Ishikawa (cell line): Measurements from ENCODE around the gene STAMBPL1.

Source experiments
- CEBPB ChIP-seq: IDR thresholded peaks from 2 replicates; pipeline ENCODE4 v1.6.1; 2012
- CREB1 ChIP-seq: IDR thresholded peaks from 2 replicates; pipeline ENCODE4 v1.6.1; 2012; ENCODE audit warnings: low read depth
- EGR1 ChIP-seq: IDR thresholded peaks from 2 replicates; pipeline ENCODE4 v1.6.1; 2012
- EP300 ChIP-seq: IDR thresholded peaks from 2 replicates; pipeline ENCODE4 v1.6.1; 2012; ENCODE audit warnings: borderline replicate concordance
- FOXM1 ChIP-seq: IDR thresholded peaks from 2 replicates; pipeline ENCODE4 v1.6.1; 2012; ENCODE audit warnings: low read depth, borderline replicate concordance
- NFIC ChIP-seq: IDR thresholded peaks from 2 replicates; pipeline ENCODE4 v1.6.1; 2012
- RAD21 ChIP-seq: IDR thresholded peaks from 2 replicates; pipeline ENCODE4 v1.6.1; 2012; ENCODE audit warnings: low read depth
- TAF1 ChIP-seq: IDR thresholded peaks from 2 replicates; pipeline ENCODE4 v1.6.1; 2012; ENCODE audit warnings: low read depth, mild to moderate bottlenecking
- TCF12 ChIP-seq: IDR thresholded peaks from 2 replicates; pipeline ENCODE4 v1.6.1; 2012; ENCODE audit warnings: low read depth
- TEAD4 ChIP-seq: IDR thresholded peaks from 2 replicates; pipeline ENCODE4 v1.6.1; 2012
- YY1 ChIP-seq: IDR thresholded peaks from 2 replicates; pipeline ENCODE4 v1.6.1; 2012; ENCODE audit warnings: low read depth
- ZBTB7A ChIP-seq: IDR thresholded peaks from 2 replicates; pipeline ENCODE4 v1.6.1; 2012; ENCODE audit warnings: low read depth
- TF ChIP-seq, protein P1 (sequence below): IDR thresholded peaks from 2 replicates; pipeline ENCODE4 v1.6.1; 2012
- TF ChIP-seq, protein P2 (sequence below): IDR thresholded peaks from 2 replicates; pipeline ENCODE4 v1.6.1; 2012
- TF ChIP-seq, protein P3 (sequence below): IDR thresholded peaks from 2 replicates; pipeline ENCODE4 v1.6.1; 2012; ENCODE audit warnings: low read depth, mild to moderate bottlenecking

STAMBPL1 gene

DNA sequence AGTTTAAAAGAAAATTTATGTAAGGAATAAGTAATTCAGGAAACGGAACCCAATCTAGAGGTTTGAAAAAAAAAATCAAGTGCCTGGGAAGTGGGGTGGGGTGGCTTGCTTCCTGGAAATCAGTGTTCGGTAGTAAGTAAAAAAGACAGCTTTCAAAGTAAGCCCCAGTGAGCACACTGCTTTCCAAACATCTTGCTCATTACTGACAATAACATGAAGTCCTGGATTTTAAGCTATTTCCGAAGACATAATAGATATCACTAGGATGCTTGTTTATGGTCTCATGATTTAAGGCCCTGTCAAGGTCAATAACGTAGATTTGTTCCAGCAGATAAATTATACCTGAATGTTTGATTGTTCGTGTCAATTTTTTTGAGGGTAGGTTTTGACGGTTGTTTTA is 1.3 kb downstream of the STAMBPL1 start:
- TF ChIP-seq, protein P1, sequence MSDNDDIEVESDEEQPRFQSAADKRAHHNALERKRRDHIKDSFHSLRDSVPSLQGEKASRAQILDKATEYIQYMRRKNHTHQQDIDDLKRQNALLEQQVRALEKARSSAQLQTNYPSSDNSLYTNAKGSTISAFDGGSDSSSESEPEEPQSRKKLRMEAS = no peak
- TF ChIP-seq, protein P2, sequence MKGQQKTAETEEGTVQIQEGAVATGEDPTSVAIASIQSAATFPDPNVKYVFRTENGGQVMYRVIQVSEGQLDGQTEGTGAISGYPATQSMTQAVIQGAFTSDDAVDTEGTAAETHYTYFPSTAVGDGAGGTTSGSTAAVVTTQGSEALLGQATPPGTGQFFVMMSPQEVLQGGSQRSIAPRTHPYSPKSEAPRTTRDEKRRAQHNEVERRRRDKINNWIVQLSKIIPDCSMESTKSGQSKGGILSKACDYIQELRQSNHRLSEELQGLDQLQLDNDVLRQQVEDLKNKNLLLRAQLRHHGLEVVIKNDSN = no peak
- no peak for TF ChIP-seq RAD21
- no peak for TF ChIP-seq TAF1
- TF ChIP-seq NFIC = no peak
- no peak for TF ChIP-seq EP300
- TF ChIP-seq CREB1 = no peak
- TF ChIP-seq ZBTB7A = no peak
- TF ChIP-seq CEBPB = no peak
- TF ChIP-seq YY1 = no peak
- no peak for TF ChIP-seq TEAD4
- no peak for TF ChIP-seq FOXM1
- no peak for TF ChIP-seq TCF12
- TF ChIP-seq EGR1 = no peak
- TF ChIP-seq, protein P3, sequence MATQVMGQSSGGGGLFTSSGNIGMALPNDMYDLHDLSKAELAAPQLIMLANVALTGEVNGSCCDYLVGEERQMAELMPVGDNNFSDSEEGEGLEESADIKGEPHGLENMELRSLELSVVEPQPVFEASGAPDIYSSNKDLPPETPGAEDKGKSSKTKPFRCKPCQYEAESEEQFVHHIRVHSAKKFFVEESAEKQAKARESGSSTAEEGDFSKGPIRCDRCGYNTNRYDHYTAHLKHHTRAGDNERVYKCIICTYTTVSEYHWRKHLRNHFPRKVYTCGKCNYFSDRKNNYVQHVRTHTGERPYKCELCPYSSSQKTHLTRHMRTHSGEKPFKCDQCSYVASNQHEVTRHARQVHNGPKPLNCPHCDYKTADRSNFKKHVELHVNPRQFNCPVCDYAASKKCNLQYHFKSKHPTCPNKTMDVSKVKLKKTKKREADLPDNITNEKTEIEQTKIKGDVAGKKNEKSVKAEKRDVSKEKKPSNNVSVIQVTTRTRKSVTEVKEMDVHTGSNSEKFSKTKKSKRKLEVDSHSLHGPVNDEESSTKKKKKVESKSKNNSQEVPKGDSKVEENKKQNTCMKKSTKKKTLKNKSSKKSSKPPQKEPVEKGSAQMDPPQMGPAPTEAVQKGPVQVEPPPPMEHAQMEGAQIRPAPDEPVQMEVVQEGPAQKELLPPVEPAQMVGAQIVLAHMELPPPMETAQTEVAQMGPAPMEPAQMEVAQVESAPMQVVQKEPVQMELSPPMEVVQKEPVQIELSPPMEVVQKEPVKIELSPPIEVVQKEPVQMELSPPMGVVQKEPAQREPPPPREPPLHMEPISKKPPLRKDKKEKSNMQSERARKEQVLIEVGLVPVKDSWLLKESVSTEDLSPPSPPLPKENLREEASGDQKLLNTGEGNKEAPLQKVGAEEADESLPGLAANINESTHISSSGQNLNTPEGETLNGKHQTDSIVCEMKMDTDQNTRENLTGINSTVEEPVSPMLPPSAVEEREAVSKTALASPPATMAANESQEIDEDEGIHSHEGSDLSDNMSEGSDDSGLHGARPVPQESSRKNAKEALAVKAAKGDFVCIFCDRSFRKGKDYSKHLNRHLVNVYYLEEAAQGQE = no peak

DNA sequence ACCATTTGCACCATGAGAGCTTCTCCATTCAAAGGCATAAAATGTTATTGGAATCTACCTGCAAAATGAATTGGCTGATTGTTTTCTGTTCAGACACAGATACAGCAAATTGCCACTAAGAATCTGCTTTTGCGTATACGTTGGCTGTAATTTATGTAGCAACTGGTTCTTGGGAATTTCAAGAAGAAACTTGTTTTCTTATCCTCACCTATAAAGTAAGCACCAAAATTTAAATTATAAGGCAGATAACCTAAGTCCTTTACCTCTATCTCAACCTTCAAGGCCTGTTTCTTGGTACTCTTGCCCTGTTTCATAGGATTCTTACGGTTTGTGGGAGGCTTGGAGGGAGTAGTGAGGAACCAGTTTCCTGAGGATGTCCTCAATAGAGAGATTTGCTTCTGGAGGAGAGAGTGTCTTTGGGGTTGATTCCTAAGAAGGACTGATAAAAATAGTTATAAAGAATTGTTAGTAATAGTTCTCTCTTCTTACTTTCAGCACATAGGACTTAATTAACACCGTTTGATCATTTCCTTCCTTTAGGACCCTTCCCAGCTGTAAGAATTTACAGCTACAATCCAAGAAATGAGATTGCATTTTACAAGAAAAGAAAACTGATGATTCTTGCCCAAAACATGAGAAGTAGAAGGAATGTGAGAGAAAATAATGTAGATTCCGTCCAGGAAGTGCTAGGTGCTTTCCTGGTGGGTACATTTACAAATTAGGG is 2.0 kb downstream of the STAMBPL1 start:
- TF ChIP-seq, protein P1 = no peak
- no peak for TF ChIP-seq CEBPB
- no peak for TF ChIP-seq RAD21
- no peak for TF ChIP-seq EP300

DNA sequence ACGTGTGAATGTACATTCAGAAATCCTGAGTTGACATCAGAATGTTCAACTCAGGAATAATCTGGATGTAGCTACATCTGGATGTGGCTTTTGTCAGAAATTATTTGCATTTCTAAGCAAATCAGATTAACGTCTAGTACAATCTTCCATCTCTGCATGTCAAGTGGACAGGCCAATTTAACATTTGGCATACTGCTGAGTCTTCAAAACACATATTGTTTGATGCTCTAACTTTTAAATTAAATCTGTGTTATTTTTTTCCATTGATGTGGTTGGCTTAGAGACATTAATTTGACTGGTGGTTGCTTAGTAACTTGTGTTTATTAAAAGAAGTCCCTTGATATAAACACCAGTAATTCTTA is 3.4 kb downstream of the STAMBPL1 start:
- no peak for TF ChIP-seq TEAD4
- TF ChIP-seq, protein P3 = no peak
- TF ChIP-seq CREB1 = no peak
- TF ChIP-seq TCF12 = no peak
- no peak for TF ChIP-seq ZBTB7A
- TF ChIP-seq, protein P2 = no peak
- no peak for TF ChIP-seq EP300
- no peak for TF ChIP-seq FOXM1
- no peak for TF ChIP-seq YY1
- TF ChIP-seq EGR1 = no peak
- no peak for TF ChIP-seq RAD21
- TF ChIP-seq TAF1 = no peak
- no peak for TF ChIP-seq CEBPB
- no peak for TF ChIP-seq NFIC
- TF ChIP-seq, protein P1 = no peak

DNA sequence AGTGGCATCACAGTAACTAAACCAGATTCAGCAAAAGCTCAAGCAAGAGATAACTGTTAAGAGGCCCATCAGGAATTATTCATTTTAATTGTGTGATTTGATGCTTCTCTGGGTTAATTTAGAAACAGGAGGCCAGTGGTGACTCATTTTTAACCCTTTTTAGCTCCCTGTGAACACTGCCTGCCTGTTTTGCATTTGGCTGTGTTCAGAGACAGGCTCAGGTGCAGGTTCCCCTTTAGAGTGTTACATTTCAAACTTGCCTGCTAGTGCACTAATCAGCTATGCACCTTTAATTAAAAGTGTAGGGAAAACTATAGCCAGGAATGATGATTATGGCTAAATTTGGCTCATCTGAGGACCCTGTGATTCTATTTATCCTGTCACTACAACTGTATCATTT is 6.5 kb downstream of the STAMBPL1 start:
- no peak for TF ChIP-seq EGR1
- TF ChIP-seq, protein P1 = no peak
- TF ChIP-seq TEAD4 = no peak
- TF ChIP-seq, protein P2 = no peak
- no peak for TF ChIP-seq NFIC
- TF ChIP-seq YY1 = no peak
- TF ChIP-seq RAD21 = no peak
- no peak for TF ChIP-seq FOXM1
- TF ChIP-seq TCF12 = no peak
- TF ChIP-seq ZBTB7A = no peak
- no peak for TF ChIP-seq CEBPB
- no peak for TF ChIP-seq CREB1
- no peak for TF ChIP-seq EP300
- no peak for TF ChIP-seq TAF1
- TF ChIP-seq, protein P3 = no peak
